ENCODE data around the gene ZNF432.

- TF ChIP-seq GABPA (IDR thresholded peaks at IDR 0.05; ENCODE audit: low read depth) (no peak), CTCF (IDR thresholded peaks at IDR 0.05; ENCODE audit: insufficient read depth, low read length) (no peak), POLR2AphosphoS5 (IDR thresholded peaks at IDR 0.05; ENCODE audit: low read depth) (no peak), REST (IDR thresholded peaks at IDR 0.05; ENCODE audit: insufficient replicate concordance, low read depth) (no peak), SPI1 (IDR thresholded peaks at IDR 0.05; ENCODE audit: borderline replicate concordance, low read depth) (no peak)
Measured at GRCh38 chr19:52028780-52029123, 19.9 kb downstream of the ZNF432 start.
